Upper lobe of left lung (tissue), 6 donors: ENCODE results near the gene ADPRHL1. TPM values are rescaled to one million over a fixed set of nuclear protein-coding genes. Genes with fewer than 3 reads are reported as not detected.

ENCODE experiments used
- ATAC-seq, 2 donors: fragments of 200-7000 bp; cut with Tn5 transposase; one replicate each; pipeline ENCODE4 v1.9.1; 2022; ENCODE audit warnings: mild to moderate bottlenecking in 2 of 2, moderate library complexity in 2 of 2; ENCODE audit not compliant: low FRiP score in 2 of 2
- DNase-seq, 2 donors: peaks; one replicate each; pipeline ENCODE4 v3.0.0-alpha.2; 2019 to 2020
- H3K27ac ChIP-seq, 4 donors: fragments of 200-600 bp; sonication (generic); one replicate each; pipeline ENCODE4 v1.5.1; 2016 to 2019
- H3K27me3 ChIP-seq, 4 donors: fragments of 200-600 bp; sonication (generic); one replicate each; pipeline ENCODE4 v1.5.1; 2017 to 2019
- H3K36me3 ChIP-seq, 4 donors: fragments of 200-600 bp; sonication (generic); one replicate each; pipeline ENCODE4 v1.5.1; 2016 to 2019
- H3K4me1 ChIP-seq, 4 donors: fragments of 200-600 bp; sonication (generic); one replicate each; pipeline ENCODE4 v1.5.1; 2018 to 2019
- H3K4me3 ChIP-seq, 4 donors: fragments of 200-600 bp; sonication (generic); one replicate each; pipeline ENCODE4 v1.5.1; 2017 to 2019; ENCODE audit warnings: mild to moderate bottlenecking in 2 of 4, moderate library complexity in 1 of 4
- H3K9me3 ChIP-seq, 4 donors: fragments of 200-600 bp; sonication (generic); one replicate each; pipeline ENCODE4 v1.5.1; 2018 to 2019
- CTCF ChIP-seq, 6 experiments: fragments of 450-650 bp in 4 of 6; fragments of 200-600 bp in 2 of 6; sonication (generic) in 2 of 6; IDR thresholded peaks; one replicate each; pipeline ENCODE4 v1.5.1; 2016 to 2019; ENCODE audit warnings: antibody characterized with exemption in 6 of 6
- EP300 ChIP-seq, 4 donors: sonication (generic); formaldehyde crosslinking; IDR thresholded peaks; one replicate each; pipeline ENCODE4 v1.5.1; 2017; ENCODE audit warnings: antibody characterized with exemption in 4 of 4, control low read depth in 2 of 4
- POLR2A ChIP-seq, 4 donors: fragments of 450-650 bp; IDR thresholded peaks; one replicate each; pipeline ENCODE4 v1.5.1; 2016 to 2017; ENCODE audit warnings: antibody characterized with exemption in 4 of 4, mild to moderate bottlenecking in 2 of 4
- POLR2AphosphoS5 ChIP-seq, 2 donors: sonication (generic); formaldehyde crosslinking; IDR thresholded peaks; one replicate each; pipeline ENCODE4 v1.5.1; 2017; ENCODE audit warnings: antibody characterized with exemption in 2 of 2
- WGBS, 2 donors: methylation state at CpG; one replicate each; pipeline ENCODE4 v1.1.5; 2017 to 2018; 5-methylcytosine and 5-hydroxymethylcytosine counted together
- total RNA-seq, 6 donors: library from RNA; depleted of rRNA in 4 of 6; stranded (reverse); fragments of >200 nt in 4 of 6; gene quantifications; one replicate each; pipeline versions ENCODE4 v1.1.0 to v1.2.1, GENCODE V29; 2016 to 2021
- donor health status: DM: no; HTN: no; CAD: no; lungs with moderate emphysema.
- donor health status: DM: no; HTN: yes; CAD: no; lungs with severe emphysema.

Gene ADPRHL1
- total RNA-seq, 6 donors from 2014 or later = 0.59 to 6.3 (median 2.8) TPM

DNA sequence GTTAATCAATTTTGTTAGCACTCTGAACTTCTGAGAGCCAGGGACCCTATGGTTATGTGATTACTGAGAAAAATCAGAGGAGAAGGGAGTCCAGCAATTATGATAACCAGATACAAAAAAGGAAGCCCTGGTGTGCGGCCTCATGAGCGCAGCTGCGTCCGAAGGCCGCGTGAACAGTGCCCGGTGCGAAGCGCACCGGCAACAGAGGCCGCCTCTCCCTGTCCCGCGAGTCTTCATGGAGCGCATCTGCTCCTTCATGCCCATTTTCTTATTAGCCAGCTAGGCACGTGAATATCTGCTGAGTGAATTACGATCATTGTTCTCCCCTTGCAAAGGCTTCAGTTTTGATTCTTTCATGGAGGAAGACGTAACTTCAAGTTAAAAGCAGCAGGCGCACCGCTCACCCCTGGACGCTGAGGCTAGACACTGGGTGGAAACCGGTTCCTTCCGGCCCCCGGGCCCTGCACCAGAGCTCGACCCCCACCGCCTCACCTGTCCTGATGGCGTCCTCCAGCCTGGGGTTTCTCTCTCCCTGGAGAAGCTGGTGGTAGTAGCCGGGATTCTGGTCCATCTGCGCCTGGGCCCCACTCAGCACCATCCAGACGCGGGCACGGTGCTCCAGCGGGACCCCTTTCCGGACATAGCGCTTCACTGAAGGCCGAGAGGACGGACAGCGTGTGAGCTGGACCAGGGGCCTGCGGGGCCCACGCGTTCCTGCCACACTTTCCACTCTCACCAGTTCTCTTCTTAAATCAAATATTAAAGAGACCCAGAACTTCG is 98.3 kb downstream of the ADPRHL1 start:
- Histone ChIP-seq H3K27ac (no peak overlapping the region), H3K4me3 (no peak overlapping the region), H3K9me3 (no peaks in the 10 kb centered on the region), H3K27me3 (no peaks in the 10 kb centered on the region), H3K4me1 (peaks cover 0 to 7% (median 2%) of the 10 kb centered on the region in 4 donors), H3K36me3 (peaks cover 0 to 10% (median 2%) of the 10 kb centered on the region in 4 donors)
- WGBS, 2 donors = 95 to 97% methylated on average over 41 of the region's 41 CpGs
- TF ChIP-seq EP300 (IDR thresholded peaks at IDR 0.05) (no peak), CTCF (IDR thresholded peaks at IDR 0.05) (no peak)
- ATAC-seq = no peak
- peak in 1 of 2 donors; percentile 70 for DNase-seq

GRCh38 chr13:113353254-113353653 is 100.0 kb downstream of the ADPRHL1 start:
- ATAC-seq = no peak
- DNase-seq = no peak
- 83 to 88% methylated on average over 12 of the region's 12 CpGs for WGBS, 2 donors
- TF ChIP-seq POLR2AphosphoS5 (IDR thresholded peaks at IDR 0.05) (no peak), POLR2A (IDR thresholded peaks at IDR 0.05) (no peak), EP300 (IDR thresholded peaks at IDR 0.05) (no peak), CTCF (IDR thresholded peaks at IDR 0.05) (no peak)
- Histone ChIP-seq H3K27ac (no peak overlapping the region), H3K4me3 (no peak overlapping the region), H3K36me3 (peaks cover 0 to 10% (median 2%) of the 10 kb centered on the region in 4 donors), H3K4me1 (peaks cover 0 to 7% (median 2%) of the 10 kb centered on the region in 4 donors), H3K27me3 (no peaks in the 10 kb centered on the region), H3K9me3 (no peaks in the 10 kb centered on the region)

- Histone ChIP-seq H3K36me3 (peaks cover 0 to 10% (median 2%) of the 10 kb centered on the region in 4 donors), H3K27ac (no peak overlapping the region), H3K27me3 (no peaks in the 10 kb centered on the region), H3K4me3 (peak overlapping the region in 3 of 4 donors; percentile 9 to 12 (median 10)), H3K9me3 (no peaks in the 10 kb centered on the region), H3K4me1 (peaks cover 0 to 7% (median 2%) of the 10 kb centered on the region in 4 donors)
- ATAC-seq = peak; percentile 39 to 78
- DNase-seq = no peak
- WGBS, 2 donors = 70 to 76% methylated on average over 5 to 17 of the region's 17 CpGs
- TF ChIP-seq EP300 (IDR thresholded peaks at IDR 0.05) (no peak), POLR2AphosphoS5 (IDR thresholded peaks at IDR 0.05) (no peak), POLR2A (IDR thresholded peaks at IDR 0.05) (no peak), CTCF (IDR thresholded peaks at IDR 0.05) (no peak)
These were observed 101.7 kb downstream of the ADPRHL1 start for GRCh38 chr13:113351514-113352026.

GRCh38 chr13:113350938-113351335 is 102.4 kb downstream of the ADPRHL1 start:
- peak overlapping the region in 1 of 4 donors; percentile 30 for H3K27ac ChIP-seq
- 93 to 96% methylated on average over 10 to 20 of the region's 20 CpGs for WGBS, 2 donors

DNA sequence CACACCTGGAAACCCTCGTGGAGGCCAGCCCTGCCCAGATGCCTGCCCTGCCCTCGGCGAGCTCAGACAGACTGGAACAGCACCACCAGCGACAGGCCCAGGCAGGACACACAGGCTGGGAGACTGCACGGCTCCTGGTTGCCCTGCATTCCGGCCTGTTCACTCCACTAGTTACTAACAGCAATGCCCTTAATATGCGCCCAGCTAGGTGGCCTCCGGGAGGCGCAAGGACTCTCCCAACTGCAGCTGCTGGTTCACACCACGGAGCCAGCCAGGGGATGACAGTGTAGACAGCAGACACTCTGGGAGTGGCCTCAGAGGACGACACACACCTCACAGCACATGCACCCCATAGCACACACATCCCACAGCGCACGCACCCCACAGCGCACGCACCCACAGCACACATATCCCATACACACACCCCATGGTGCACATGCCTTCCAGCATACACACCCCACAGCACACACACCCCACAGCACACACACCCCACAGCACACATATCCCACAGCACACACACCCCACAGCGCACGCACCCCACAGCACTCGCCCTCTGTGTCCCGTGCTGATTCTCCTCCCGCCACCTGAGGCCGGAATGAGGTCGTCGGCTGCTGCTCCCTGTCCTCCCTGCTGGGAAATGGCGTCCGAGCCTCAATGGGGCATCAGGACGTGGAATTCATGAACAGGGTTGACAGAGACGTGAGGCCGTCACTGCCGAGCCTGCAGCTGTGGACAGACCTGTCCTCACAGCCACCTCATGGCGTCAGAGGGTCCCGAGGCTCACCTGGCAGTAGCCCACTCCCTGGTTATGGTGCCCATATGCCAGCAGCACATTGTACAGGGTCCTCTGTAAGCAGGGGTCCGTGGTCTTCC is 103.0 kb downstream of the ADPRHL1 start:
- ATAC-seq (peak; percentile 45 to 50), DNase-seq (no peak)
- WGBS, 2 donors = 87 to 92% methylated on average over 16 to 25 of the region's 32 CpGs
- no peak overlapping the region for H3K4me3 ChIP-seq
- peaks cover 0 to 4% (median 0%) of the 10 kb centered on the region in 4 donors for H3K9me3 ChIP-seq
- peaks cover 0 to 7% (median 2%) of the 10 kb centered on the region in 4 donors for H3K4me1 ChIP-seq
- peak overlapping the region in 1 of 4 donors; percentile 30 for H3K27ac ChIP-seq
- no peaks in the 10 kb centered on the region for H3K27me3 ChIP-seq
- peaks cover 0 to 10% (median 2%) of the 10 kb centered on the region in 4 donors for H3K36me3 ChIP-seq
- TF ChIP-seq EP300 (IDR thresholded peaks at IDR 0.05) = no peak
- no peak for TF ChIP-seq CTCF (IDR thresholded peaks at IDR 0.05)

More at GRCh38 chr13:113350938-113351335, 102.4 kb downstream of the ADPRHL1 start:
- no peak for TF ChIP-seq POLR2AphosphoS5 (IDR thresholded peaks at IDR 0.05)
- peaks cover 0 to 7% (median 2%) of the 10 kb centered on the region in 4 donors for H3K4me1 ChIP-seq
- no peak for ATAC-seq
- DNase-seq = no peak
- H3K9me3 ChIP-seq = no peaks in the 10 kb centered on the region
- H3K27me3 ChIP-seq = no peaks in the 10 kb centered on the region
- no peak overlapping the region for H3K4me3 ChIP-seq
- H3K36me3 ChIP-seq = peaks cover 0 to 10% (median 2%) of the 10 kb centered on the region in 4 donors
